Stimulated activated CD4-positive, alpha-beta T cell treated with anti-CD3 and anti-CD28 coated beads, Interleukin-4, amount 100 ng/mL, for 4 hours (primary cell): ENCODE results near the gene DCAF11.

Experiments used
- DNase-seq, 2 experiments: peaks; one replicate each; pipeline ENCODE4 v3.0.0-alpha.2; 2020

Gene DCAF11

DNA sequence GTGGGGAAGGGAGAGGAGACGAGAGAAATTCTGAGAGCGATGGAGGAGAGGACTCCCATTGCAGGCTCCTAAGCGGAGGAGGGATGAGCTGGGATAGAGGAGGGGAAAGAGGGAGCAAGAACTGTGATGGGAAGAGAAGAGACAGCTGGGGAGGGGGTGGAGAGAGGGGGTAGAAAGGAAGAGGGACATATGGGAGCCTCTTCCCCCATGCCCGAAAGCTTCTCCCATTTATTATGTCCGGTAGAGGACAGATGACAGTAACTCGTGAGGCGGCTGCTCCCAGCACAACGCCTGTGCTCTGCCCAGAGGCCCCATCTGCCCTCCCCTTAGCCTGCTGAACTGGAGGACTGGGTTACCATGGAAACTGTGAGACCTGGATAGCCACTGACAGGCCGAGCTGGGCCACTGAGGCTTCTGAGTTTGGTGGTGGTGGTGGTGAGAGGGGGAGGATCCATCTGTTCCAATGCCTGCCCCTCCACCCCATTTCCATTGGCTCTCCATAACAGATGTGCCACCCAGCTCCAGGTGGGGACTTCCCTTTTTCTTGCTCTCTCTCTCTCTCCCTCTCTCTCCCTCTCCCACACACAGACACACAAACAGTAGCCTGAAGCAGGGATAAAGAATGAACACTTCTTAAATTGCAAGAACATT is 35.0 kb upstream of the DCAF11 start:
- DNase-seq, result no peak

DNA sequence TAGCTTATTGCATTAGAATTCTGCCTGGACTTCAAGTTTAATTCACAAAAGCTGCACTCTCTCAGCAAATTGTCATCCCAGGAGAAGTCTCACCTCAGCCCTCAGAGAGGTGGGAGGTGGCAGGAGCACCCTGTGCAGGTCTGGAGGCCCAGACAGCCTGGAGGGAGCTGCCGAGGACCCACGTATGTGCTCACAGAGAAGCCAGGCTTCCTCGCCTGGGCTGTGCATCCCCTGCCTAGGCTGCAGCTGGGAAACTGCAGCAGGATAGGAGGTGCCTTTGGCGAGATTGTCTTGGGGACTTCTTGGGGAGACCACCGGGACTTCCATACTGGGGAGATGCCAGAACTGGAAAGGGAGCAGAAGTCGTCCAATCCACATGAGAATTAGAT is 34.4 kb upstream of the DCAF11 start:
- DNase-seq, result no peak

DNA sequence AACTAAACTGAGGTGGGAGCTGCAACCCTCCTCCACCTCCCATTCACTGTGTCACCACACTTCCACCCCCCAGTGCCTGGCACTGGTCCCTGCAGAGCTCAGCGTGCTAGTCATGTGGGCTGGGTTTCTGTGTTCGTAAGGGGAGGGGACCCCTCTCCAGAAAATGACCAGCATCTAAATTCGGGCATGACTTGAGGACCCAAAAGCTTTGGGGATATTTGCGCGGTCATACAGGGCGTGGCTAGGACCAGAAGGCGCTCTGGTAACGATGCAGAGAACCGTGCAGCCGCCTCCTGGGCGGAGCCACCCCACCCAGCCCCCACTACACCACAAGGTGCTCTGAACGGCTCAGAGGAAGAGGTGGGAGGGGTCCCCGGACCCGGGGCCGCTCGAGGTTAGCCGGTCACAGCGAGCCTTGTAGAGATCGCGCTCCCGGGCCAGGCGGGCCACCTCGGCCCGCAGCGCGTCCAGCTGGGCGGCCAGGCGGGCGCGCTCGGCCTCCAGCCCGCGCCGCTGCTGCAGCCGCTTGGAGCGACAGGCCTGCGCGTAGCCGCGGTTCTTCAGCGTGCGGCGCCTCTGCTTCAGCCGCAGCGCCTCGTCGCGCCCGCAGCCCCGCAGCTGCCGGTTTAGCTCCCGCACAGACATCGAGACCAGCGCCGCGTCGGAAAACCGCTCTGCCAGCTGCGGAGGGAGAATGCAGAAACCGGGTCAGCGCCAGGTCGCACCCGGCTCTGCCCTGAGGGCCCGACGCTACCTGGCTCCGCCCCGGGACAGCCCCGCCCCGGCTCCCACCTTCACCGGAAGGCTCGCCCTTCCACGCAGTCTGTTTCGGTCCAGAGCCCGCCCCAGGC is 33.5 kb upstream of the DCAF11 start:
- peak; percentile 63 to 64 for DNase-seq

- DNase-seq, result no peak
Observed at GRCh38 chr14:24081739-24082211, 32.8 kb upstream of the DCAF11 start.

GRCh38 chr14:24082411-24083080 is 32.0 kb upstream of the DCAF11 start:
- no peak for DNase-seq

DNA sequence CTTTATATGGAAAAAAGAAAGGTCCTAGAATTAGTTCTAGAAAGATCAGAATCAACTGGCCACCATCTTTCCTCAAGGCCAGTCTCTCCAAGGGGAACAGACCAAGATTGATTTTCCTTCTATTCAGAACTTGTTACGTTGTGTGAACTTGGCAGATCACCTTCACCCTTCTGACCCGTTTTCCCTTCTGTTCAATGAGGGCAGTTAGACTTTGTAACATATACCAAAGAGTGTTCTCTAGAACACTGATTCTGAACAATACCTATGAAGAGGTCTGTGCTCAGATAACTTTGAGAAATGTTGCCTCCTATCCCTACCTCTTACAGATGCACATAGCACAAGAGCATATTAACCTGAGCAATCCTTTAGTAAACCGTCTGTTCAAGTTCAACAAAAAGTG is 31.1 kb upstream of the DCAF11 start:
- no peak for DNase-seq

DNA sequence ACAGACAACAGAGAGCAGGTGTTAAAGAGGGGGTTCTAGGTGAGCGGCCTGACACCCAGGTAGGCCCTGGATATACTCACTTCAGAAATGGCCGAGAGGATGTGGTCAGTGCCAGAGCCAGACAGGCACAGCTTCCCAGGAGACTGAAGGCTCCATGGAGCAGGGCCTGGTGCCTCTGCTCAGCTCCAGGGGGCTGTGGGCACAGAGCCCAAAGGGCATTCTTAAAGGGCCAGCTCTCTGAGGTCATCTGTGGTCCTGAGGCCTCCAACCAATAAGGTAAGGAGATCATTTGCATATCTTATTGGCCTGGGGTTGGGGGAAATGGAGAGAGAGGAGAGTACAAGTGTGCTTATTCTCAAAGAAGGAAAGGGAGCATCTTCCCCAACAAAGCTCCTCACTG is 30.1 kb upstream of the DCAF11 start:
- no peak for DNase-seq

GRCh38 chr14:24085215-24085614 is 29.4 kb upstream of the DCAF11 start:
- no peak for DNase-seq

DNA sequence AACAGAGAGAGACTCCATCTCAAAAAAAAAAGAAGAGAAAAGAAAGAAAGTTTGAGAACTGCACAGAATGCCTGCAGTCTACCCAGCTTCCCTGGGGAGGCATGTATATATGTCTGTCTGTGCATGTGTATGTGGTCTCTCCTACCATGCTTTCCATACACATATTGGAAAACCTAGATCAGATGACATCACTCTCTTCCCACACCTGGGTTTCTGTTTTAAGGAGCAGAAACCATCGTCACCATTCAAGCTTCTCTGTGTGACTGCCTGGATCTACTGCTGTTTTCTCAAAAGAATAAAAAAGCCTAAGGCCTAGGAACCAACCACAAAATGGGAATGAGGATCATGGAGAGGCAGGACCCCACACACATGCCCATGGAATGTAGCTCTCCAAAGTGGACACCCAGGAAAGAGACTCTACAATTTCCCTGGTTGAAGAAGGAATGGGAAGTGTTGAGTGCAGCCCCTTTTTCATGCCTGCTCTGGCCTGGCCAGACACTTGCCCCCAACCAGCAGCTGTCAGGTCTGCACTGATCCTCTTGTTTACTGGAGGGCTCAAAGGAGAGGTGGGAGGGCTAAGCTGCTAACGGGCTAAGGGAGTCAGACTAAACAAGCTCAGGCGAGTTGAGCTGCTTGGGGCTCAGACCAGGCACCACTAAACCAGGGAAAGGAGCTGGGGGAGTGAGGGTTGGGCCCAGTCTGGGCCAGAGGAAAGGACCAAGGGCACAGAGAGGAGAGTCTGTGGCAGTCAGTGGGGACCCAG is 28.2 kb upstream of the DCAF11 start:
- DNase-seq, result no peak

- DNase-seq, result no peak
Observed at GRCh38 chr14:24087004-24087403, 27.6 kb upstream of the DCAF11 start.

- no peak for DNase-seq
Observed at GRCh38 chr14:24088095-24088494, 26.5 kb upstream of the DCAF11 start.

GRCh38 chr14:24089890-24090289 is 24.7 kb upstream of the DCAF11 start:
- no peak for DNase-seq

- DNase-seq, result no peak
Observed at GRCh38 chr14:24092110-24092504, 22.5 kb upstream of the DCAF11 start.

- DNase-seq, result no peak
Observed at GRCh38 chr14:24092505-24093206, 21.9 kb upstream of the DCAF11 start.

GRCh38 chr14:24093207-24093900 is 21.2 kb upstream of the DCAF11 start:
- no peak for DNase-seq

DNA sequence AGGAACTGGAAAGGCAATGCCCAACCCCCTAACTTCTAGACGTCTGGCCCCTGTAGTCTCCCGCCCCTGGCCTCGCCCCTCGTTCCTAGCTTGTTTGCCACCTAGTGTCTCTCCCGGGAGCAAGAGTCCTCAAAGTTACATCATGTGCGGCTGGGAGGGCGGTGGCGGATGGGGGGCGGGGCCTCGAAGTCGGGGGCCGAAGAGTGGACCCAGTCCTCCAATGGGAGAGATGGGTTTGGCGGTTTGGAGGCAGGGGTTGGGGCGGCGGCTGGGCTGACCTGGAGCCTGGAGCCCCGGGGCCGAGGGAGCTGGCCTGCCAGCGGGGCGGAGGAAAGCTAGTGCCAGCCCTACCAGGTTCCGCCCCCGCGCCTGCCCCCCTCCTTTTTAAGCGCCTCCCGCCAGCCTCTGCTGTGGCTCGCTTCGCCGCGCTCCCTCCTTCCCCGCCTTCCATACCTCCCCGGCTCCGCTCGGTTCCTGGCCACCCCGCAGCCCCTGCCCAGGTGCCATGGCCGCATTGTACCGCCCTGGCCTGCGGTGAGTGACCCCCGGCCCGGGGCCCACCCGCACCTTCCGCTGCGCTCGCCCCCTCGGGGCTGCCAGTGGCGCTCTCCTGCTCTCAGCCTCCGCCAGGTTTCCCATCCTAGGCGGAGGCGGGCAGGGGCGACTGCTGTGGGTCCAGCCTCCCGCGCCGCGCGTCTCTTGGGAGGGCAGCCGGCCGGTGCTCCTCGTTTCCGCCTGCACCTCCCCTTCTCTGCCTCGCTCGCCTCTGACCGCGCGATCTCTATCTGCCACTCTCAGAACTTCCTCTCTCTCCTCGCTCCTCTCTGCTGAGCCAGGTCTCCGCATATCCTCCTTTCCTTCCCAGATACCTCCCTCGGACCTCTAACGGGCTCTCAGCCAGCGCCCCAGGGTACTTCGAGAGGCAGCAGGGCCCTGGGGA is 20.4 kb upstream of the DCAF11 start, which contains the start of gene PCK2:
TSS of gene PCK2 (plus strand) at position 411 of the 940 bp plus-strand sequence. CDS start at position 506, 95 bp downstream.
- DNase-seq, result peak; percentile 82 to 90

DNA sequence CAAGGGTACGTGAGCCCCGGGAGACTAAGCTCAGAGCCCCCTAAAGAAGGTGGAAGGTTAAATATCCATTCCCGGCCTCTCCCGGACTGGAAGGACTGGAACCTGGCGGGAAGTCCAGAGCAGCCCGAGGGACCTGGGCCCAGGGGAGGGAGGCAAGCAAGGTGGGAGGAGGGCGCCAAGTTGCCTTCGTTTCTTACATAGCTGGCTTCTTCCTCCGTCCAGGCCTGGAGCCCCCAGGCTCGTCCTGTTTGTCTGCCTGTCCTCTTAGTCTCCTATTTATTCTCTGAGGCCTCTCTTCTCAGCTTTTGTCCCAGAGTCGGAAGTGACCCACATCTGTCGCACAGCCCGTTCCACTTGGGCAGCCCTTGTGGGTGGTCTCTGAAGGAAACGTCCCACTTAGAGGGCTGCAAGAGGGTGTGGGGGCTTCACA is 19.7 kb upstream of the DCAF11 start:
- DNase-seq, result no peak

DNA sequence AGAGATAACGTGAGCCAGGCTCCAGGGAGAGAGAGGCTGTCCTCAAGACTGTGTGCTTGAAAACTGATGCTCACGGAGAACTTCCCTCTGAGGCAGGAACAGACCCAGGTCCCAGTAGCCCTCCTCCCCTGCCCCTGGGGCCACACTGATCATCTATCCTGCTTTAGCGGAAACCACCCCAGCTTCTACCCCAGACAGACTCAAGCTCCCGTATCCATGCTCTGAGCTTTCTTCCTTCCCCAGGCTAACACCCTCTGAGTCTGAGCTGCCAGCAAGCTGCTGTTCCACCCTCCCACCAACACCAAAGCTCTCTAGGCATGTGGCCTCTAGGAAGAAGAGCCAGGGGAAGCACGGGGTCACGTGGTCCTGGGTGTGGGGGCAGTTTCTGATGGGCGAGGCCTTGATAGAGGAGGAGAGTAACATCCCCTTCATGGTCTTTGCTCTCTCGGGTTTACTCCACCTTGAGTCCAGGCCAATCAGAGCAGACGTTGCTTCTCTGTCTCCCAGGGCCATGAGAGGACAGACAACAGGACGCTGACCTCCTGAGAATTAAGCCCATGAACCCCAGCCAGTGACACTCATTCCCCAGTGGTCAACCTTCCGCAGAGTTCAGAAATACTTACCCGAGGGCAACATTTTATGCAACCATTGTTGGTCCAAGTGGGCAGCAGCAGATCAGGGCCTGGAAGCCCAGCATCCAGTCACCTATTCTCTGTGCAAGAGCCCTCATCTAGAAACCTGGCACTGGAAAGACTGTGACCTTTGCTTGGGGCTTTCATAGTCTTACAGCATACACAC is 19.1 kb upstream of the DCAF11 start:
- peak; percentile 49 to 59 for DNase-seq

DNA sequence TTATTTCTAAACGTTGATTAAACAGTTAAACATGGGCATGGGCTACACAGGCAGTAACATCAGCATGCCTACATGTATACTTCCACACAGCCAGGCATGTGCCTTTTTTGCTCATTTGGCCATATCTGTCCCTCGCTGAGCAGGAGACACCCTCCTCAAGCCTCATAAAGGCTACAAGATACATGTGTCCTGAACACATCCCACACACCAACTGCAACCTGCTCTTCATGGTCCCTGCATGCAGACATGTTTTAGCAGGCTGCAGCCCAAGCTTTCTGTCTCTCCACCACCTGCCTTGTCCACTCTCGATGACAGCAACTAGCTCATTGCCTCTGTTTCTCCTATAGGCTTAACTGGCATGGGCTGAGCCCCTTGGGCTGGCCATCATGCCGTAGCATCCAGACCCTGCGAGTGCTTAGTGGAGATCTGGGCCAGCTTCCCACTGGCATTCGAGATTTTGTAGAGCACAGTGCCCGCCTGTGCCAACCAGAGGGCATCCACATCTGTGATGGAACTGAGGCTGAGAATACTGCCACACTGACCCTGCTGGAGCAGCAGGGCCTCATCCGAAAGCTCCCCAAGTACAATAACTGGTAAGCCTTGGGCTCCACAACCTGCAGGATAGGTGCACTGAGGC is 17.9 kb upstream of the DCAF11 start:
- no peak for DNase-seq
